ENCODE data around the gene NCBP2L. TPM values are rescaled to one million over a fixed set of nuclear protein-coding genes. Genes with fewer than 3 reads are reported as not detected.

Gene NCBP2L
- total RNA-seq, 1 donor from 2014 or later, result not detected

DNA sequence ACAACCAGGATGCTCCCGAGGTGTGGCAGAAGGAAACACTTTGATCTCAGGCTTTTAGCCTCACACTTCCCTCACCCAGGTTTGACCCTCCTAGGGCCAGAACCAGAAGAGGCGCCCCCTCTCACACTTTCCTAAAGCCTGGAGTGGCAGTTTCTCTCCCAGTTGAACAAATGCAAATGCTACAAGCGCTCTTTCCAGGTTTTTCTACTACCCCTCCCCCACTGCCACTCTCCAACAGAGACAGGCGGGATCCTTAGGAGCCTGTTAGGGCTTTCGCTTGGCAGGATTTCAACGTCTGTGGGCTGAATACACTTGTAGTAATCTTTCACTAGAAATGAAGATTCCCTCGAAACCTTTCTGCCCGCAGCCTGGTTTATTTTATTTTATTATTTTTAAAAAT lies 4.3 kb upstream of the NCBP2L start:
- TF ChIP-seq, protein P1, sequence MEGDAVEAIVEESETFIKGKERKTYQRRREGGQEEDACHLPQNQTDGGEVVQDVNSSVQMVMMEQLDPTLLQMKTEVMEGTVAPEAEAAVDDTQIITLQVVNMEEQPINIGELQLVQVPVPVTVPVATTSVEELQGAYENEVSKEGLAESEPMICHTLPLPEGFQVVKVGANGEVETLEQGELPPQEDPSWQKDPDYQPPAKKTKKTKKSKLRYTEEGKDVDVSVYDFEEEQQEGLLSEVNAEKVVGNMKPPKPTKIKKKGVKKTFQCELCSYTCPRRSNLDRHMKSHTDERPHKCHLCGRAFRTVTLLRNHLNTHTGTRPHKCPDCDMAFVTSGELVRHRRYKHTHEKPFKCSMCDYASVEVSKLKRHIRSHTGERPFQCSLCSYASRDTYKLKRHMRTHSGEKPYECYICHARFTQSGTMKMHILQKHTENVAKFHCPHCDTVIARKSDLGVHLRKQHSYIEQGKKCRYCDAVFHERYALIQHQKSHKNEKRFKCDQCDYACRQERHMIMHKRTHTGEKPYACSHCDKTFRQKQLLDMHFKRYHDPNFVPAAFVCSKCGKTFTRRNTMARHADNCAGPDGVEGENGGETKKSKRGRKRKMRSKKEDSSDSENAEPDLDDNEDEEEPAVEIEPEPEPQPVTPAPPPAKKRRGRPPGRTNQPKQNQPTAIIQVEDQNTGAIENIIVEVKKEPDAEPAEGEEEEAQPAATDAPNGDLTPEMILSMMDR (conservative IDR thresholded peaks at IDR 0.05), result no peak
- H3K9me3 Mint-ChIP-seq, result no peaks in the 10 kb centered on the region
- no peak overlapping the region for H3K27ac Mint-ChIP-seq
- H3K4me1 Mint-ChIP-seq (ENCODE audit: unreplicated experiment), result peaks cover 8% of the 10 kb centered on the region
- H3K36me3 Mint-ChIP-seq, result no peaks in the 10 kb centered on the region
- H3K4me3 Mint-ChIP-seq, result no peak overlapping the region
- peaks cover 58% of the 10 kb centered on the region for H3K27me3 Mint-ChIP-seq
- DNase-seq (ENCODE audit: extremely low spot score, unreplicated experiment), result no peak

DNA sequence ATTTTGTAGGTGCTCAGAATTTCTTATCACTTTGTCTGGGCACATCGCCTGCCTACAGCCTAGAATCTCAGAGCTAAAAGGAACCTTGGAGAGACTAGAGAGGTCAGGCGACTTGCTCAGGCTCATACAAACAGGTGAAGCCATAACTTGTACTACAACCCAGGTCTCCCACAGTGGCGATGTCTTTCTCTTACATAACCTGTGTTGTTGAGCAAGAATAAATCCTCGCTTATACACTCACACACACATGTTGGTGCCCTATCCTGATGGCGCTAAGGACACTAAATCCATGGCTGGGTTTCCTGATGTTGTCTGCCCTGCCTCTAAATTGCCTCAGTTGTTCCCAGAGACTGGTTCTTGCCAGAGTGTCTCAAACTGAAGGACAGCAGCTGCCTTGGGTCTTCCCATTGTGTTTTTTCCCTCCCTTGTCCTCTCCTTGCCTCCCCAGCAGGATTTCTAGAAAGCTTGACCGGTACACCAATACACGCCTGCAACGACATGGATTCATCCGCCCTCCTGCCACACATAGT lies 3.6 kb upstream of the NCBP2L start:
- DNase-seq (ENCODE audit: extremely low spot score, unreplicated experiment), result no peak
- peak overlapping the region; percentile 59 for H3K4me3 Mint-ChIP-seq
- TF ChIP-seq, protein P1 (conservative IDR thresholded peaks at IDR 0.05), result no peak
- H3K4me1 Mint-ChIP-seq (ENCODE audit: unreplicated experiment), result peaks cover 8% of the 10 kb centered on the region
- no peaks in the 10 kb centered on the region for H3K36me3 Mint-ChIP-seq
- no peaks in the 10 kb centered on the region for H3K9me3 Mint-ChIP-seq
- H3K27me3 Mint-ChIP-seq, result peaks cover 58% of the 10 kb centered on the region
- H3K27ac Mint-ChIP-seq, result no peak overlapping the region

DNA sequence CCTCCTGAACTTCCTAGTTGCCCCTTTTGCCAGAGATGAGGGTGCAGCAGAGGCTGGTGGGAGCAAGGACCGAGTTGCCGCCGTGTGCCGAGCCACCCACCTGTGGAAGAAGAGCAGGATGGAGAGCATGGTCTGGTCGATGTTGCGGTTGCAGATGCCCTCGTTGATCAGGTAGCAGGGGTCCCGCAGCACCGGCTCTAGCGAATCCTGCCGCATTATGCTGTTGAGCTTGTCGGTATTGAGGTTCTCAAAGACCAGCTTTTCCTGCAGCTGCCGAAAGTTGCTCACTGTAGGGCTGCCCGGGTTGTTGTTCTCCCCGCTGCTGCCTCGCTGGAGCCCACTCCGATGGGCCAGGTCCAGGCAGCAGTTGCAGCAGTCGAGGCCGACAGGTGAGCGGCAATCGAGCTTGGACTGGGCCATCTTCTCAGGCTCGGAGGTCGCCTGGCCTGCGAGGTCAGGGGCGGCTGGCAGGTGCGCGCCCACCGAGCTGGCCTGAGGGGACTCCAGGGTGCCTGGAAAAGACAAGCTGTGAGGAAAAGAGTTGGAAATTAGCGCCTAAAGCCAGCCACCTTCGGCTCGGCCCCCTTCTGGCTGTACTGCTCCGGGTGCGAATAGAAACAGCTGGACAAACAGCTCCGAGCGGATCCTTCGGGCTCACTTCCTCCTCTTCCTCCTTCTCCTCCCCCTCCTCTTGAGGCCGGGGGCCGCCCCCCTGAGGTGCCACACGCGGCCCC lies 2.4 kb upstream of the NCBP2L start:
- DNase-seq (ENCODE audit: extremely low spot score, unreplicated experiment), result no peak
- Mint-ChIP-seq H3K9me3 (no peaks in the 10 kb centered on the region), H3K4me1 (ENCODE audit: unreplicated experiment) (peaks cover 8% of the 10 kb centered on the region), H3K27ac (no peak overlapping the region), H3K4me3 (peak overlapping the region; percentile 65), H3K36me3 (no peaks in the 10 kb centered on the region), H3K27me3 (peaks cover 51% of the 10 kb centered on the region)
- TF ChIP-seq, protein P1 (conservative IDR thresholded peaks at IDR 0.05), result peak; percentile 20

DNA sequence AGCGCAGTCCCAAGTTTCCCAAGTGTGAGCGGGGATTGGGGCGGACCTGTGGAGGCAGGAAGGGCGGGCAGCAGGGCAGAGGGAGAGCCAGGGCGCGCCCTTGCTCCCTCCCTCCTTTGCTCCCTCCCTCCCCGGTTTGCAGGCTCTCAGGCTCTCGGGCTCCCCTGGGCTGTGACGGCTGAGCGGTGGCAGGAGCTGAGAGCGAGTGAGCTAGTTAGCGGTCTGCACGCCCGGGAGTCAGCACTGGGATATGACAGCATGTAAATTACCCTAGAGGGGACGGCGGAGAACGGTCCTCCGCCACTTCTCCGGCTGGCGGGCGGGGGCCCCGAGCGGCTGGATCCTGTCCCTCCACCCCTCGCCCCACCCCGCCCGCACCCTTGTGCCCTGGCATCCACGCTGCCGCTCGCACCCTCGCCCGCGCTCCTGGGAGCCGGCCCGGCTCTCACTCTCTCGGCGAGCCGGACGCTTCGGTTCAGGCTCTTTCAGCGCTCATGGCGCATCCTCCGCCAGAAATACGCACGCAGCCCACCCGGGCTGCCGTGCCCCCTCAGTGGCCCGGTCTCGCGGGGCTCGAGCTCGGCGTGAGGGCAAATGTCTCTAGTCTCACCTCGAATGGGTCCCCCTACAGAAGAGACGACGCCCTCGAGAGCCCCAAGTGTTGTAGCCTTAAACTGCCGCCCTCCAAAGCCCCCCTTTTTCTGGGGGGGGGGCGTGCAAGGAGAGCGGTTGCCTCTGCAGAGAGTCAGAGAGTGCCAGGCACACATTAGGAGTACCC lies 1.6 kb upstream of the NCBP2L start, which contains the start of gene TSC22D3:
TSC22D3 (minus strand) TSS at position 54 of the 778 bp plus-strand sequence. CDS start 368 bp downstream, outside the sequence.
- Mint-ChIP-seq H3K4me1 (ENCODE audit: unreplicated experiment) (peaks cover 8% of the 10 kb centered on the region), H3K36me3 (no peaks in the 10 kb centered on the region), H3K27ac (peak within 1 kb of the TSS; percentile 65), H3K27me3 (peaks cover 45% of the 10 kb centered on the region), H3K9me3 (no peaks in the 10 kb centered on the region), H3K4me3 (peak within 1 kb of the TSS; percentile 86)
- no peak for DNase-seq (ENCODE audit: extremely low spot score, unreplicated experiment)
- TF ChIP-seq, protein P1 (conservative IDR thresholded peaks at IDR 0.05), result peak; percentile 22

DNA sequence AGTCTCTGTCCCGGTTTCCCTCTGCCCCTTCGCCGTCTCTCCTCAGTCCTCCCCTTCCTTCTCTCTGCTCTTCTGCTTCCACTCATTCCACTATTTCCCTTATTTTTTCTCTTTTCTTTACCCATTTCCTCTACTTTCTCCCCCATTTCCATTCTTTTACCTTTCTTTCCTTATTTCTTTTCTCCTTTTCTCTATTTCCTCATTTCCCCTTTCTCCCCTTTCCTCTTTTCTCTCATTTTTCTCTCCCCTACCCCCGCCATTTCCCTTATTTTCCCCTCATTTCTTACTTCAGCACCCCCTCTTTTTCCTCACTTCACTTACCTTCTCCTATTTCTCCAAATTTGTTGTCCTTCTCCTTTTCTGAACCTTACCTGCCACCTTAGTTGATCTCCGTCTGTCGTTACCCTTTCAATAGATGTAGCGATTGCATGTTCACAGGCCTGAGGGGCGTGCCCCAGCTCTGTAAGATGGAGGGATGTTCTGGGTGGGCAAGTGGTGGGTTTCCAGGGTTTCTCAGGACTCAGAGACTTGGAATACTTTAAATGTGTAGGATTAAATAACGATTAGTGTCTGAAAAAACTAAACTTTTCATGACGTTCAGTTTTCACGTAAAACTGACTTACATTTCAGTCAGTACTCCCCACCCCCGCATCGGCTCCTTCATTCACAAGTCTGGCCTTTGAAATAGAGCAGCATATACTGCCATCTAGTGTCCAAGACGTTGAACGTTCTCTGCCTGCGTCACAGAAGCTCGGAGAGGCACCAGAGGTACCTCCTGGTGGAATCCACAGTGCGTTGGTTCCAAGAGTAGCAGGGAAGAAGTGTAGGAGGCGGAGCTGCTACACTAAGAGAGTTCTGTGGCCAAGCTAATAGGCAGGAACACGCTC lies 641 bp upstream of the NCBP2L start:
- peaks cover 8% of the 10 kb centered on the region for H3K4me1 Mint-ChIP-seq (ENCODE audit: unreplicated experiment)
- no peaks in the 10 kb centered on the region for H3K9me3 Mint-ChIP-seq
- TF ChIP-seq, protein P1 (conservative IDR thresholded peaks at IDR 0.05), result peak; percentile 81
- peak overlapping the region; percentile 86 for H3K4me3 Mint-ChIP-seq
- peaks cover 40% of the 10 kb centered on the region for H3K27me3 Mint-ChIP-seq
- no peaks in the 10 kb centered on the region for H3K36me3 Mint-ChIP-seq
- peak overlapping the region; percentile 12 for H3K27ac Mint-ChIP-seq
- DNase-seq (ENCODE audit: extremely low spot score, unreplicated experiment), result no peak
